A549 treated with GW870086 at 1 μM for 4 hours (cell line): ENCODE results near the gene KAZALD1. TPM values are rescaled to one million over a fixed set of nuclear protein-coding genes. Genes with fewer than 3 reads are reported as not detected.

ENCODE experiments used
- total RNA-seq: library from RNA; stranded (reverse); fragments of 200-300 nt; extraction: Qiagen RNA extraction; gene quantifications from 5 replicates; pipeline ENCODE4 v1.2.3, GENCODE V29; 2022; ENCODE audit warnings: low read depth

Gene KAZALD1, protein sequence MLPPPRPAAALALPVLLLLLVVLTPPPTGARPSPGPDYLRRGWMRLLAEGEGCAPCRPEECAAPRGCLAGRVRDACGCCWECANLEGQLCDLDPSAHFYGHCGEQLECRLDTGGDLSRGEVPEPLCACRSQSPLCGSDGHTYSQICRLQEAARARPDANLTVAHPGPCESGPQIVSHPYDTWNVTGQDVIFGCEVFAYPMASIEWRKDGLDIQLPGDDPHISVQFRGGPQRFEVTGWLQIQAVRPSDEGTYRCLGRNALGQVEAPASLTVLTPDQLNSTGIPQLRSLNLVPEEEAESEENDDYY
- 2.3 to 3.1 TPM (median 2.8 TPM) in 5 replicates for total RNA-seq

DNA sequence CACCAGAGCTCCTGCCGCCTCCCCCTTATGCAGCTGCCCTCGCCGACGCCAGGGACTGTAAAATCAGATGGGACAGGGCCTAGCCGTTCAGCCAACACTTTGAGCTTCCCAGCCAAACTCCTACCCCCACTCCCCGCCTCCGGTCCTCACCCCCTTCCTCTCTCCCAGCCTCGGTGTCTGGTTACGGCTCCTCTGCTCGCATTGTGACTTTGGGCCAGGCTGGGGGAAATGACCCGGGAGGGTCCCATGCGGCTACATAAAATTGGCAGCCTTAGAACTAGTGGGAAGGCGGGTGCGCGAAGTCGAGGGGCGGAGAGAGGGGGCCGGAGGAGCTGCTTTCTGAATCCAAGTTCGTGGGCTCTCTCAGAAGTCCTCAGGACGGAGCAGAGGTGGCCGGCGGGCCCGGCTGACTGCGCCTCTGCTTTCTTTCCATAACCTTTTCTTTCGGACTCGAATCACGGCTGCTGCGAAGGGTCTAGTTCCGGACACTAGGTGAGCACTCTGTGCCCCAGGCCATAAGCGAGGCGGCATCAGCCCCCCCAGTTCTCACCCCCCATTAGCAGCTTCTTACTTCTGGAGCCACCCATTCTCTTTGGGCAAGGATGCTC, at the start of gene KAZALD1:
Gene KAZALD1 (plus strand): TSS at position 366 of the 608 bp plus-strand sequence. CDS start 604 bp downstream, outside the sequence.

DNA sequence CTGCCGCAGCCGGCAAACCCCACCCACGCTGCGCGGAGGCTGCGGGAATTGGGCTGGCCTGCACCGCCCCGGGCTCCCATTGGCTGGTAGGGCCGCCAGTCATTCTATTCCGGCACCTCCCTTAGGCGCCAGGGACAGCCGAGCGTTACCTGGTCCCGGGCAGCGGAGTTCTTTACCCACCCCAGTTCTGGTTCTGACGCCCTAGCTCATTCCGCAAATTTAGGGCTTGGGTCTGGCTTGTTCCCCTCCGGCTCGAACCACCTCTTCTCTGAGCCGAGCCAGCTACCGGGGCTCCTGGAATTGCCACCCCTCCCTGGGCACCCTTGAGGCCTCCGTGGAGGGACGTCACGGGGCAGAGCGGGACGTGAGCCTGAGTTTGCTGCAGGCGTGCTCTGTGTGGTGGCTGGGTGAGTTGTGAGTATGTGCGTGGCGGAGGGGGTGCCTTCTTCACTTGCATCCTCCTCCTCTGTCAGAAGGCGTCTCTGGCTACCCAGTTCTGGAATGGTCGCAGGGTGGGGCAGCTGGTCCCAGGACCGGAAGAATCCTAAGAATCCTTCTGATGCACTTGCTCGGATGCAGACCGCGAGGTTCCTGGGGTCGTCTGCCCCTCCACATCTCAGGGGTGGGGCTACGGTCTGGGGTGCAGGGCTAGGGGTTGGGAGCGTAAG, 30.5 kb upstream of the KAZALD1 start, which contains the start of the genes PDZD7 and SFXN3:
Gene PDZD7 (minus strand): TSS at position 2 of the 668 bp plus-strand sequence. CDS start 910 bp downstream, outside the sequence.
Gene SFXN3 (plus strand): TSS at position 107 of the 668 bp plus-strand sequence. CDS start 3,461 bp downstream, outside the sequence.

Other genes starting within 250 kb of the KAZALD1 start
- gene SLF2, start 149.0 kb upstream of the KAZALD1 start, total RNA-seq, result 8.2 to 10.2 TPM (median 8.7 TPM) in 5 replicates
- gene SEMA4G, start 92.5 kb upstream of the KAZALD1 start, total RNA-seq, result 7.5 to 9.3 TPM (median 8.7 TPM) in 5 replicates
- 77.2 to 98.6 TPM (median 93.0 TPM) in 5 replicates for gene MRPL43, start 74.5 kb upstream of the KAZALD1 start, total RNA-seq
- 38.5 to 44.7 TPM (median 39.8 TPM) in 5 replicates for gene TWNK, start 74.4 kb upstream of the KAZALD1 start, total RNA-seq
- 29.2 to 46.6 TPM (median 42.6 TPM) in 5 replicates for gene LZTS2, start 62.2 kb upstream of the KAZALD1 start, total RNA-seq
- 0.67 to 1.3 TPM (median 0.90 TPM) in 5 replicates for gene PDZD7, start 30.9 kb upstream of the KAZALD1 start, total RNA-seq
- 38.1 to 53.5 TPM (median 47.1 TPM) in 5 replicates for gene SFXN3, start 30.8 kb upstream of the KAZALD1 start, total RNA-seq
- gene TLX1, start 69.3 kb downstream of the KAZALD1 start, total RNA-seq, result not detected in 5 replicates
- gene LBX1, start 167.5 kb downstream of the KAZALD1 start, total RNA-seq, result not detected in 5 replicates